HL-60 (cell line): Measurements from ENCODE around the gene CSRNP2.

Source experiments
- DNase-seq, 2 experiments: peaks; one replicate each; pipeline ENCODE4 v3.0.0-alpha.2; 2010 to 2020; ENCODE audit warnings: low read depth in 1 of 2, low spot score in 1 of 2
- H3K27ac ChIP-seq: fragments of 250-450 bp; sonication (Bioruptor Pico); replicated peaks from 2 replicates; pipeline ENCODE4 v1.5.1; 2020; ENCODE audit warnings: mild to moderate bottlenecking, moderate library complexity
- H3K27me3 ChIP-seq: fragments of 250-450 bp; sonication (Bioruptor Pico); 2 replicates; pipeline ENCODE4 v1.5.1; 2021; ENCODE audit warnings: mild to moderate bottlenecking, moderate library complexity; ENCODE audit not compliant: insufficient read depth, poor library complexity, severe bottlenecking
- H3K4me3 ChIP-seq: replicated peaks from 2 replicates; pipeline ENCODE4 v1.5.1; 2011; ENCODE audit warnings: mild to moderate bottlenecking, control low read depth, low read length; ENCODE audit not compliant: insufficient read depth
- GABPA ChIP-seq: IDR thresholded peaks from 2 replicates; pipeline ENCODE4 v1.6.1; 2012; ENCODE audit warnings: low read depth
- POLR2AphosphoS5 ChIP-seq: IDR thresholded peaks from 2 replicates; pipeline ENCODE4 v1.6.1; 2012; ENCODE audit warnings: low read depth
- SPI1 ChIP-seq: IDR thresholded peaks from 2 replicates; pipeline ENCODE4 v1.6.1; 2012; ENCODE audit warnings: low read depth, mild to moderate bottlenecking, borderline replicate concordance
- TF ChIP-seq, protein P1 (sequence below): IDR thresholded peaks from 2 replicates; pipeline ENCODE4 v1.6.1; 2012; ENCODE audit warnings: low read depth; ENCODE audit not compliant: insufficient replicate concordance
- TF ChIP-seq, protein P2 (sequence below): IDR thresholded peaks from one replicate; pipeline ENCODE4 v1.5.1; 2011; ENCODE audit warnings: low read length, control low read depth, inconsistent platforms; ENCODE audit not compliant: insufficient read depth

The CSRNP2 gene

DNA sequence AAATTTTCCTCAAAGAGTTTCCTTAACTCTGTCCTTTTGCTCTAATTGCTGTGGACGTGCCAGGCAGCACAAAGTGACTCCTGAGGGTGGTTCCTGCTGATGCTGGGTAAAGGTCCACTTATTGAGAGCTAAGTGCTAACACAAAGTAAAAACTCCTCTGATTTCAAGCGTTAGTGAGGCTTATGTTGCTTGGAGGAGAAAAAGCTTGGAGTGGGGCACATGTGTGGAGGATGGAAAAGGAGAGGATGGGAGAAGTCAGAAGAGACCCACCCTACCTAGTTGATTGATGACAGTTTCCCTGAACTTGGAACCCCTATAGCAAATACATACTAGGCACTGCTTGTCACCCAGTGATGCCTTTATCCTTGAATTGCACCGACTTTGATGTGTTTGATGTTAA, 47.1 kb downstream of the CSRNP2 start:
- TF ChIP-seq GABPA, result no peak
- TF ChIP-seq SPI1, result no peak
- no peak for TF ChIP-seq POLR2AphosphoS5
- TF ChIP-seq, protein P1, sequence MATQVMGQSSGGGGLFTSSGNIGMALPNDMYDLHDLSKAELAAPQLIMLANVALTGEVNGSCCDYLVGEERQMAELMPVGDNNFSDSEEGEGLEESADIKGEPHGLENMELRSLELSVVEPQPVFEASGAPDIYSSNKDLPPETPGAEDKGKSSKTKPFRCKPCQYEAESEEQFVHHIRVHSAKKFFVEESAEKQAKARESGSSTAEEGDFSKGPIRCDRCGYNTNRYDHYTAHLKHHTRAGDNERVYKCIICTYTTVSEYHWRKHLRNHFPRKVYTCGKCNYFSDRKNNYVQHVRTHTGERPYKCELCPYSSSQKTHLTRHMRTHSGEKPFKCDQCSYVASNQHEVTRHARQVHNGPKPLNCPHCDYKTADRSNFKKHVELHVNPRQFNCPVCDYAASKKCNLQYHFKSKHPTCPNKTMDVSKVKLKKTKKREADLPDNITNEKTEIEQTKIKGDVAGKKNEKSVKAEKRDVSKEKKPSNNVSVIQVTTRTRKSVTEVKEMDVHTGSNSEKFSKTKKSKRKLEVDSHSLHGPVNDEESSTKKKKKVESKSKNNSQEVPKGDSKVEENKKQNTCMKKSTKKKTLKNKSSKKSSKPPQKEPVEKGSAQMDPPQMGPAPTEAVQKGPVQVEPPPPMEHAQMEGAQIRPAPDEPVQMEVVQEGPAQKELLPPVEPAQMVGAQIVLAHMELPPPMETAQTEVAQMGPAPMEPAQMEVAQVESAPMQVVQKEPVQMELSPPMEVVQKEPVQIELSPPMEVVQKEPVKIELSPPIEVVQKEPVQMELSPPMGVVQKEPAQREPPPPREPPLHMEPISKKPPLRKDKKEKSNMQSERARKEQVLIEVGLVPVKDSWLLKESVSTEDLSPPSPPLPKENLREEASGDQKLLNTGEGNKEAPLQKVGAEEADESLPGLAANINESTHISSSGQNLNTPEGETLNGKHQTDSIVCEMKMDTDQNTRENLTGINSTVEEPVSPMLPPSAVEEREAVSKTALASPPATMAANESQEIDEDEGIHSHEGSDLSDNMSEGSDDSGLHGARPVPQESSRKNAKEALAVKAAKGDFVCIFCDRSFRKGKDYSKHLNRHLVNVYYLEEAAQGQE, result no peak
- TF ChIP-seq, protein P2, sequence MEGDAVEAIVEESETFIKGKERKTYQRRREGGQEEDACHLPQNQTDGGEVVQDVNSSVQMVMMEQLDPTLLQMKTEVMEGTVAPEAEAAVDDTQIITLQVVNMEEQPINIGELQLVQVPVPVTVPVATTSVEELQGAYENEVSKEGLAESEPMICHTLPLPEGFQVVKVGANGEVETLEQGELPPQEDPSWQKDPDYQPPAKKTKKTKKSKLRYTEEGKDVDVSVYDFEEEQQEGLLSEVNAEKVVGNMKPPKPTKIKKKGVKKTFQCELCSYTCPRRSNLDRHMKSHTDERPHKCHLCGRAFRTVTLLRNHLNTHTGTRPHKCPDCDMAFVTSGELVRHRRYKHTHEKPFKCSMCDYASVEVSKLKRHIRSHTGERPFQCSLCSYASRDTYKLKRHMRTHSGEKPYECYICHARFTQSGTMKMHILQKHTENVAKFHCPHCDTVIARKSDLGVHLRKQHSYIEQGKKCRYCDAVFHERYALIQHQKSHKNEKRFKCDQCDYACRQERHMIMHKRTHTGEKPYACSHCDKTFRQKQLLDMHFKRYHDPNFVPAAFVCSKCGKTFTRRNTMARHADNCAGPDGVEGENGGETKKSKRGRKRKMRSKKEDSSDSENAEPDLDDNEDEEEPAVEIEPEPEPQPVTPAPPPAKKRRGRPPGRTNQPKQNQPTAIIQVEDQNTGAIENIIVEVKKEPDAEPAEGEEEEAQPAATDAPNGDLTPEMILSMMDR, result no peak
- H3K27ac ChIP-seq, result no peak overlapping the region
- no peak overlapping the region for H3K4me3 ChIP-seq
- no peak for DNase-seq
- no peaks in the 10 kb centered on the region for H3K27me3 ChIP-seq

- Histone ChIP-seq H3K27ac (no peak overlapping the region), H3K27me3 (no peaks in the 10 kb centered on the region), H3K4me3 (no peak overlapping the region)
- DNase-seq, result no peak
- no peak for TF ChIP-seq GABPA
- no peak for TF ChIP-seq SPI1
- TF ChIP-seq POLR2AphosphoS5, result no peak
- TF ChIP-seq, protein P1, result no peak
- TF ChIP-seq, protein P2, result no peak
Observed at GRCh38 chr12:51033457-51034089, 49.8 kb downstream of the CSRNP2 start.

DNA sequence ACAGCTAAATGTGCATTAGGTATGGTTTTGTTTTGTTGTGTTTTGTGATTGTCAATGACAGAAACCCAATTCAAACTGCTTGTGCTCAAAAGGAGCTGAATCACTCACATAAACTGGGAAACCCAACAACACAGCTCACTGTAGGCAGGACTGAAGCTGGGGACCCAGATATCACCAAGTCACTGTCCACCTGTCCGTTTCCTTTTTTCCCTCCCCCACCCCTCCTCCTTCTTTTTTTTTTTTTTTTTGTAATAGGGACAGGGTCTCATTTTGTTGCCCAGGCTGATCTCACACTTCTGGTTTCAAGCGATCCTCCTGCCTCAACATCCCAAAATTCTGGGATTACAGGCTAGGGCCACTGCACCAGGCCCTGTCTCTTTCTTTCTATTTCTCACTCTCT, 50.3 kb downstream of the CSRNP2 start:
- no peak overlapping the region for H3K4me3 ChIP-seq
- DNase-seq, result no peak
- TF ChIP-seq, protein P1, result no peak
- TF ChIP-seq POLR2AphosphoS5 (no peak), GABPA (no peak), SPI1 (no peak)
- TF ChIP-seq, protein P2, result no peak
- no peak overlapping the region for H3K27ac ChIP-seq
- no peaks in the 10 kb centered on the region for H3K27me3 ChIP-seq
